ENCODE results near the gene ARHGAP26. TPM values are rescaled to one million over a fixed set of nuclear protein-coding genes. Genes with fewer than 3 reads are reported as not detected.

Gene ARHGAP26
- total RNA-seq, 4 donors from 2014 or later = 12.4 to 49.5 (median 31.8) TPM

DNA sequence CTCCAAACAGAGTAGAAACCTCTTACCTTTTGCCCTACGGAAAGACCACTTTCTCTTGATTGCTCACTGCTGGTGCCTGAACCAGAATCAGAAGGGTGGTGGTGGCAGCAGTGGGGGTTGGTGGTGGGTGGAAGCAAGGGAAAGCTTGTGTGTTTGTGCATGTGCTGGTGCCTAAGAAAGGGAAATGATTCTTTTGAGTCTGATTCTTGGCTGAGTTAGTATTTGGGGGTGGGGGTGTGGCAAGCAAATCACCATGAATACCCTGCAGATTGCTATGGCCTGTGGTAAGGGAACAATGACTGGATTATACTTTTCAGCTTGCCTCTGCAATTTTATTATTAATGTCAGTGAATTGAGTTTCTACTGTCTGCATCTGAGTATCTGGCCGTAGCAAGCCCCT lies 106.6 kb downstream of the ARHGAP26 start:
- Histone ChIP-seq H3K27ac (no peak overlapping the region), H3K27me3 (no peaks in the 10 kb centered on the region)

DNA sequence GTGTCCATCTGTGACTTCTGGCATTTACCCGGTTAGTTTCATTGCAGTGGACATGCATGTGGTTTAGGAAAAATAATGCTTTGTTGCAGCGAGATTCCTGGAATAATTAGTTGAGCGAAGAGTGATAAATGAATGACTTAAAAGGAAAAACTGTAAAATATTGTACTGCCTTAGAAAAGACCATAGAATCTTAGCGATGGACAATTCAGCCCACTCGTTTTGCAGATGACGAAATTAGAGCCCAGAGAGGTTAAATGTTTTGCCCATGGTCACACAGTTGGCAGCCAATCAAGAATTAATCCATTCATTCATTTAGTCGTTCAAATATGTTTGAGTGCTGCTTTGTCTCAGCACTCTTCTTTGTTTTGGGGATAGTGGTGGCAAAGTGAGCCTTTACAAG lies 107.9 kb downstream of the ARHGAP26 start:
- Histone ChIP-seq H3K9me3 (no peaks in the 10 kb centered on the region), H3K27ac (no peak overlapping the region), H3K4me3 (no peak overlapping the region), H3K27me3 (no peaks in the 10 kb centered on the region), H3K4me1 (no peaks in the 10 kb centered on the region), H3K36me3 (no peaks in the 10 kb centered on the region)
- TF ChIP-seq, protein P1, sequence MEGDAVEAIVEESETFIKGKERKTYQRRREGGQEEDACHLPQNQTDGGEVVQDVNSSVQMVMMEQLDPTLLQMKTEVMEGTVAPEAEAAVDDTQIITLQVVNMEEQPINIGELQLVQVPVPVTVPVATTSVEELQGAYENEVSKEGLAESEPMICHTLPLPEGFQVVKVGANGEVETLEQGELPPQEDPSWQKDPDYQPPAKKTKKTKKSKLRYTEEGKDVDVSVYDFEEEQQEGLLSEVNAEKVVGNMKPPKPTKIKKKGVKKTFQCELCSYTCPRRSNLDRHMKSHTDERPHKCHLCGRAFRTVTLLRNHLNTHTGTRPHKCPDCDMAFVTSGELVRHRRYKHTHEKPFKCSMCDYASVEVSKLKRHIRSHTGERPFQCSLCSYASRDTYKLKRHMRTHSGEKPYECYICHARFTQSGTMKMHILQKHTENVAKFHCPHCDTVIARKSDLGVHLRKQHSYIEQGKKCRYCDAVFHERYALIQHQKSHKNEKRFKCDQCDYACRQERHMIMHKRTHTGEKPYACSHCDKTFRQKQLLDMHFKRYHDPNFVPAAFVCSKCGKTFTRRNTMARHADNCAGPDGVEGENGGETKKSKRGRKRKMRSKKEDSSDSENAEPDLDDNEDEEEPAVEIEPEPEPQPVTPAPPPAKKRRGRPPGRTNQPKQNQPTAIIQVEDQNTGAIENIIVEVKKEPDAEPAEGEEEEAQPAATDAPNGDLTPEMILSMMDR (IDR thresholded peaks at IDR 0.05) = no peak
- no peak for TF ChIP-seq POLR2A (IDR thresholded peaks at IDR 0.05)
- DNase-seq = no peak
- intact Hi-C loops (cut with DNase I; ENCODE audit: low total_unique reads) = no loop called here

More for the DNA sequence above, 106.6 kb downstream of the ARHGAP26 start:
- no peak for DNase-seq
- H3K36me3 ChIP-seq = no peaks in the 10 kb centered on the region
- H3K4me1 ChIP-seq = no peaks in the 10 kb centered on the region
- H3K4me3 ChIP-seq = no peak overlapping the region
- intact Hi-C loops (cut with DNase I; ENCODE audit: low total_unique reads) = no loop called here
- no peaks in the 10 kb centered on the region for H3K9me3 ChIP-seq
- TF ChIP-seq, protein P1 (IDR thresholded peaks at IDR 0.05) = no peak
- TF ChIP-seq POLR2A (IDR thresholded peaks at IDR 0.05) = no peak

DNA sequence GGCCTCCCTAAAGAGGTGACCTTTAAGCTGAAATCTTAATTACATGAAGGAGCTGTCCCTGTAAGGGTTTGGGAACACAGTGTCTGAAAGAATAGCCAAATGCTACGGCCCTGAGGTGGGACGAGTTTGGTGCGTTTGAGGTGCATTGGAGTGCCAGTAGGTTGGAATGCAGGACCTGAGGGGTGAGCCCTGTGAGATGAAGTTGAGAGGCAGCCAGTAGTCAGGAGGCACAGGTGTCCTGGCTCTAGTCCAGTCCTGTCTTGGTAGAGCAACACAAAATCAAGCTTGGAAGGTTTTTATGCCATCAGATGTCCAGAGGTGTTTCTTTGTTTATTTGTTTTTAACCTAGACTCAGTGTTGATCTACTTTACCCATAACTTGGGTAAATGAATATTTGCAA lies 108.5 kb downstream of the ARHGAP26 start:
- H3K9me3 ChIP-seq = no peaks in the 10 kb centered on the region
- H3K36me3 ChIP-seq = no peaks in the 10 kb centered on the region
- no peaks in the 10 kb centered on the region for H3K27me3 ChIP-seq
- H3K4me1 ChIP-seq = no peaks in the 10 kb centered on the region
- intact Hi-C loops (cut with DNase I; ENCODE audit: low total_unique reads) = no loop called here
- H3K27ac ChIP-seq = no peak overlapping the region
- no peak for DNase-seq
- H3K4me3 ChIP-seq = no peak overlapping the region
- TF ChIP-seq POLR2A (IDR thresholded peaks at IDR 0.05) = no peak
- TF ChIP-seq, protein P1 (IDR thresholded peaks at IDR 0.05) = no peak

DNA sequence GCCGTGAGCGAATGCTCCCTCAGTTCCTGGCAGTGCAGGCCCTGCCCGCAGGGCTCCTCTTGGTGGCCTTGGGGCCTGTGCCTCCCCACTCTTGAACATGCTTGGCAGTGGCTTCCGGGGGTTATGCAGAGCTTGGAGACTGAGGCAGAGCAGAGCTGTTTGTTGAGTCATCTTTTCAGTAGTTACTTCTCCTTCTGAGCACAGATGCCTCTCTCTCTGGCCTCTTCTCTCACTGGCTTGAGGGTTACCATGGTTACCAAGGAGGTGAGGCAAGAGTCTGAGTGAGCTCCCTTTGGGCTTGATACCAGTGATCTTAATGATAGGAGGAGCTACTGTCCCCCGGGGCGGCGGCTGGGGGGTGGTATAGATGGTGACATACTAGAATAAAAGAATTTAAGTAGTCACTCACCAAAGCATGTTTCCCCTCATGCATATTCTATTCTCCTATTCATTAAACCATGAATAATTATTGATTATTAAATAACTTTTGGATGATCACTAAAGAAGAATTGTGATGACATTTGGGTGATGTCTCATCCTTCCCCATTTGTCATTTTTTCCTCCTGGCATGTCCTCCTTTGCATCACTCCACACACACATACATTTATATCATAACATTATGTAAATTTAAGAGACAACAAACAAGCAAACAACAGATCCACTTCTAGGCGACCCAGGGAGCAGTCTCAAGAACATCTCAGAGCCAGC lies 111.1 kb downstream of the ARHGAP26 start:
- no peak overlapping the region for H3K27ac ChIP-seq
- no peak for DNase-seq
- intact Hi-C loops (cut with DNase I; ENCODE audit: low total_unique reads) = loop anchor here (5.0 kb wide), 1 partner anchor 169 kb away; no protein-coding TSS in a partner anchor

DNA sequence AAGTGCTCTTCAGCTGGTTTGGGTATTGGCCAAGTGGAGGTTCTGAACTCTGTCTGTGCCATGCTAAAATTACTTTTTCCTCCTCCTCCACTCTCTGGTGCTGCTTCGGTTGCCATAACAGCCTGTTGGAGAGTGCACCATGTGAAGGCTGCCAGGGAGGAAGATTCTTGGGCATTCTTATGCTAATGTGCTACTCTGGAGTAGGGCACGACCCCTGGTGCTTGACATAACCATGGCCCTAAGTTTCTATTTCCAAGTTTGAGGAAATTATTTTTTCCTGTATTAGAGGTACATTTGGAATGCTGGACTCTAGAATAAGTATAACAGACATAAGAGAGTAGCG lies 111.6 kb downstream of the ARHGAP26 start:
- Histone ChIP-seq H3K9me3 (no peaks in the 10 kb centered on the region), H3K27me3 (no peaks in the 10 kb centered on the region), H3K4me1 (no peaks in the 10 kb centered on the region), H3K4me3 (no peak overlapping the region), H3K36me3 (no peaks in the 10 kb centered on the region), H3K27ac (no peak overlapping the region)
- TF ChIP-seq, protein P1 (IDR thresholded peaks at IDR 0.05) = no peak
- TF ChIP-seq POLR2A (IDR thresholded peaks at IDR 0.05) = no peak
- intact Hi-C loops (cut with DNase I; ENCODE audit: low total_unique reads) = loop anchor here (5.0 kb wide), 1 partner anchor 169 kb away; no protein-coding TSS in a partner anchor
- no peak for DNase-seq

More for the DNA sequence above, 111.1 kb downstream of the ARHGAP26 start:
- Histone ChIP-seq H3K27me3 (no peaks in the 10 kb centered on the region), H3K4me3 (no peak overlapping the region), H3K36me3 (no peaks in the 10 kb centered on the region), H3K9me3 (no peaks in the 10 kb centered on the region), H3K4me1 (no peaks in the 10 kb centered on the region)
- TF ChIP-seq, protein P1 (IDR thresholded peaks at IDR 0.05) = no peak
- TF ChIP-seq POLR2A (IDR thresholded peaks at IDR 0.05) = no peak
